GM18508 (cell line): Measurements from ENCODE around the gene WDFY4.

ENCODE experiments used
- ATAC-seq: cut with Tn5 transposase; IDR thresholded peaks from one replicate; pipeline ENCODE4 v1.9.1; 2021; ENCODE audit warnings: moderate number of reproducible peaks; ENCODE audit not compliant: insufficient read depth, unreplicated experiment

WDFY4 gene

GRCh38 chr10:48894911-48895802 lies 210.5 kb downstream of the WDFY4 start:
- no peak for ATAC-seq

DNA sequence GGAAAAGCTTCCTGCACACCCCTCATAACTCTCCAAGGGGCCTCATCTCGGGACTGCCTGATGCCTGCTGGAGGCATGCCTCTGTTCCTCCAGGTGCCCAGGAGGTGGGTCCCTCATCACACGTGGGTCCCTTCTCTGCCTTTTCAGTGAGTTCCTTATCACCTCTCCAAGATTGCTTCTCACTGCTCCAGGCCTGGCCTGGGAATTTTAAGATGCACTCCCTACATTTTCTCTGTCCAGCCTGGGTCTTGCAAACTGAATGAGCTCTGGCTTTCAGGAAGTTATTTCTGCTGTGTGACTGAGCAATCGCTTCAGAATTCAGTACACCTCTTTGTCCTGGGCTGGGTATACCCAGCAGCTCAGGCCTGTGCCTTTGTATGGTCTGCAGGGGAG lies 211.1 kb downstream of the WDFY4 start:
- ATAC-seq, result no peak

DNA sequence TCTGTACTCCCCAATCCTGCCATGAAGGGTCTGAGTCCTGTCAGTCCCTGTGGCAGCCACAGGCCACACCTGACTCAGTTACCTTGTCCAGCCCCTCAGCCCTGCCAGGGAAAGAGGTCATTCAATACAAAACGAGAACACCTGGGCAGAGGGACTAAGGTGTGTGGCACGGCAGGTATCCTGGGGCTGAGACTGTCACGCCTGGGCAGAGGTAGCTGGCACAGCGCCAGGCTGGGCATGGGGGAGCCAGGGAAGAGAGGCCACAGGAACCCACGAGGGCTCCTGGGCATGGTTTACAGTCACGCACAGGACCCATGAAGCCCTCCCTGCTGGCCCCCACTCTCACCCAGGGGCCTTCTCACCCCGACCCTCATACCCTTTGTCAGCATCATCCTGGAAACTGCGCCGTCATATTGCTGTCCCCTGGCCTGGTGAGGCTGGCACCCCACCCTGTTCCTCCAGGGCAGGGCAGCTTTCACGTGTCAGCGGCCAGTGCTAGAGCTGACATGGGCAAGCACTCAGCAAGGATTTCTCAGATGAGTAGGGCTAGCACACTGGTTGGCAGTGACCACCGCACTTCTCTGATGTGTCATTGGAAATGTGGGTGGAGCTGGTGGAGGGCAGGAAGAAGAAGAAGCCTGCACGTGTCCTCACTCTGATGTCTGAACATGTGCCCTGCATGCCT lies 212.2 kb downstream of the WDFY4 start:
- ATAC-seq, result no peak

DNA sequence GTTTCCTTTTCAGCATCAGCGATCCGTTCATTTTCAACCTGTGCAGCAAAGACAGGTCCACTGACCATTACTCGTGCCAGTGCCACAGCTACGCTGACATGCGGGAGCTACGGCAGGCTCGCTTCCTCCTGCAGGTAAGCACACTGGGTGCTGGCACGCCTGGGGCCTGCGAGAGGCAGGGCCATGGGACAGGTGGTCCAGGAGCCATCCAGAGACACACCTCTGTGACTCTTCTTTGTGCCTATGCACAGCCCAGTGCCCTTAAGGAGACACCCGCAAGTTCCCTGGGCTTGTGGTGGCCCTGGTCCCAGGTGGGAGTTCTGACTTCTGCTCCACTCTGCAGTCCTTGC lies 212.7 kb downstream of the WDFY4 start:
- no peak for ATAC-seq

DNA sequence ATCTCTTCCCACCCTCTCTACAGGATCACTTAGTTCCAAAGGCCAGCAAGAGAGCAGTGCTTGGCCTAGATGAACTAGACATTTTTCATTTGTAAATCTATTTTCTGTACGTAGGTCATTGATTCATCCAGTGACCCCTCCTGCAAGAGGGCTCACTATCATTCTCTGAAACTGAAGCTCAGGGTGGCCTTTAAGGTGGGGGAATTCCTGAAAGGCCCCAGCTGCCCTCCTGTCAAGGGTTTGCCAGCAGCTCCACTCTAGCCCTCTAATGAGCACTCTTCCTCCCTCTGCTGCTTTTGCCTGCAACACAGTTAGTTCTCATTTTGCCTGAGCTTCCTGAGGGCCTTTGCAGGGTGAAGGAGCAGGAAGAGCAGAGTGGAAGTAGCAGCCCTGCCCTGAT lies 213.8 kb downstream of the WDFY4 start:
- ATAC-seq, result no peak

- ATAC-seq, result no peak
These were observed 215.1 kb downstream of the WDFY4 start for GRCh38 chr10:48899781-48900180.

DNA sequence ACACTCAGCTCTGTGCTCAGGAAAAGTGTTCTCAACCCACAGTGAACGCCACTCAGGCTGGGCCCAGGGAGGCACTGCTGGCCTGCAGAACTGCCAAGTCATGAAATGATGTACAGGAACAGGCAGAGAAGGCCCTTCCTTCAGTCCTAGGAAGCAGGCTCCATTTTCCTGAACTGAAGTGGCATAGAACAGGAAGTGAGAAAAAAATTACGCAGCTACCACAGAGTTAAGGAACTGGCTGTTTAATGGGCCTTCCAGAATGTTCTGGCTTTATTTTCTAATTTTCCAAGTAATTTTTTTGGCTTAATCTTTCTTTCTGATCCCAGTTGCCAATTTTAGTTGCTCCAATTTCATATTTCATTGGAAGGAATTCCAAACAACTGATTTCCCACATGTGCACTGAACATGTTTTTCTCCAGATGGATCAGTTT lies 215.7 kb downstream of the WDFY4 start:
- ATAC-seq, result no peak

DNA sequence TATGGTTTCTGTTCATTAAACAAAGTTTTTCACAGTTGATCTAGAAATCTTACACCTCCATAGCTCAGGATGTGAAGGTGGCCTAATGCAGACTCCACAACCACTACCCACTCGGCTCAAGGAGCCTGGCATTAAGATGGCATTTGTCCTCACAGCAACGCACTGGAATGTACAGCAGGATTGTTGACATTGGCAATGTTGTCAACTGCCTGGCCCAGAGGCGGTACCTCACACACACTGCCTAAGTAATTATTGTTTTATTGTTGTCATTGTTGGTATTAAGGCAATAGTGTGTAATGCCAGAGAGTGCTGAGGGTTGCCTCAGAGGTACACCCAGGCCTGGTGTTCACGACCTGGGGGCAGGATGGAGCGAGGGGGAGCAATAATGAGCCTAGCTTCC lies 216.6 kb downstream of the WDFY4 start:
- ATAC-seq, result no peak

DNA sequence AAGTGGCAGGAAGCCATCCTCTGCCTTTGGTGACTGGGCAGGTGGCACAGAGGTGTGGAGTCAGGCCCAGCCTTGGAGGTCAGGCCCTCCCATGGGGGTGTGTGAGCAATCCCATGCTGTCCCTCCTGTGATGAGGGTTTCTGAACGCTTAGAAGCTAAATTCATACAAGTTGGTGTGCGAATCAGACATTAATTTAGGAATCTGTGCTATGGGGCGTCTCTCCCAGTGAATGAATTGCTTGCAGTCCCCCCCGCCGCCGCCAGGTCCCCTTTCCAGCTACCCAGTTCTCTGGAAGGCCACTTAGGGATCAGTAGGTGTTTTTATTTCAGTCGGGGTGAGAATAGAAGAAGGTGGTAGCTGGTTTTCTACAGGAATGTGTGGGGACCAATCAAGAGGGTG lies 217.4 kb downstream of the WDFY4 start:
- no peak for ATAC-seq

GRCh38 chr10:48903151-48903550 lies 218.5 kb downstream of the WDFY4 start:
- no peak for ATAC-seq

DNA sequence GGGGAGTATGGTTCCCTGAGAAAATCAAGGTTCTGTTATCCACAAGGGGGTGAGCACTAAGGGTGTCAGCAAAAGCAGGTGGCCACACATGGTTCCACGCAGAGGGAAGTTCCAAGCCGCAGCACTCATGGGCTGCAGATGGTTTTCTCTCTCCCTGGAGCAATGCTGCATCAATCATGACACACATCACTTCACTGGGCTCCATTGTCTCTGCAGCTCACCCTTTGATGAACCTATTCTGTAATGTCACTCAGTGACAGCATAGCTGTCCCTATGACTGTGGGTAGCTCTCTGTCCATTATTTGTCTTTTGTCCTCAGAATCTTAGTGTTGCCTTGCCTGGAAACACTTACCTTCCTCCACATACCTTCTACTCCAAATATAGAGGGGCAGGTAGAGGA lies 220.2 kb downstream of the WDFY4 start:
- no peak for ATAC-seq

DNA sequence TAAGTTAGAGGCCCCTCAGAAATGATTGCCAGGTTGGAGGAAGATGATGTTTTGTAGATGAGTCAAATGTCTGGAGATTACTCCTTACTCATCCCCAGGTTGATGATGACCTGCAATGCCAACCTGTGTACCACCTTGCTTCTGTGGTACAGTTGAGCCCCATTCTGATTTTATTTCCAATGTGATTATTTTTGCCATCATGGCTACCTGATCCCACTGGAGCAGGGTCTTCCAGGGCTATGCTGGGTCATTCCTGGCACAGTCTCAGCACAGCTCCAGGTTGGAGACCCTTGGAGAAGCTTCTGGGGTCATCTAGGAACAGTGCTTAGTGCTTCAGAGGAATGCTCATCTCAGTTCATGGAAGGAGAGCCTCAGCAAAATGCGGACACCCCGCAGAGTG lies 220.6 kb downstream of the WDFY4 start:
- no peak for ATAC-seq

DNA sequence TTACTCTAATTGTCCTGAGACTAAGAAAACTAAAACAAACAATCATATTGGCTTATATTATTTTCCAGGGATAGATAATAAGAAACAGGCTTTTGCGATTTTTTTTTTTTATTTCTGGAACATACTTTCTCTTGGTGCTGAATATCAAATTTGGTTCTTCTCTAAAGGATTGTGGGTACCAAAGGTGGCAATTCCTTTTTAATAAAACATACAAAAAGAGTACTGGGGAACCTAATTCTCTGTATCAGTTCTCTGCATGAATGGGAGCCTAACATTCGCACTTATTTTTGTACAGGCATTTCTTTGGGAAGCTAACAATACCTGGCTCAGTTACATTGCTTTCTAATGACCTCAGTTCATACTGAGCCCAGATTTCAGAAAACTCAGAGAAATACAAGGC lies 222.2 kb downstream of the WDFY4 start:
- no peak for ATAC-seq

DNA sequence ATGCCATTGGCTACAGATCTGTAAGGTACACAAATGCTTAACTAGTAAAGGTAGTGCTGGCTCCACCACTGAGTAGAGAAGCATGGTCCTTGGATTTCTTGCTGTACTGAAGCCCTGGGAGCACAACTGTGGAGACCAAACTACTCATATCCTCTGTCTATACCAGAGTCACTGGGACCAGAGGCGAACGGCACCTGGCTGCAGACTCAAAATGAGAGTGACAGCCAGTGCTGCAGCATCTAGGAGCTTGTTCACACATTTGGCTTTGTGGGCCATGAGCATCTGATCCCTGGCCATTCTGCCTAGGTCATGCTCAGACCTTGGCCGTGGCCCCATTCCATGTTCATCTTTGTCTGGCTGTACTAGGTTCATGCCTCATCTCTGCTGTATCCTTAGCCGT lies 223.1 kb downstream of the WDFY4 start:
- ATAC-seq, result no peak

GRCh38 chr10:48910548-48910947 lies 225.9 kb downstream of the WDFY4 start:
- no peak for ATAC-seq

- no peak for ATAC-seq
These were observed 229.0 kb downstream of the WDFY4 start for GRCh38 chr10:48913674-48914073.

- ATAC-seq, result no peak
These were observed 239.1 kb downstream of the WDFY4 start for GRCh38 chr10:48923748-48924147.

DNA sequence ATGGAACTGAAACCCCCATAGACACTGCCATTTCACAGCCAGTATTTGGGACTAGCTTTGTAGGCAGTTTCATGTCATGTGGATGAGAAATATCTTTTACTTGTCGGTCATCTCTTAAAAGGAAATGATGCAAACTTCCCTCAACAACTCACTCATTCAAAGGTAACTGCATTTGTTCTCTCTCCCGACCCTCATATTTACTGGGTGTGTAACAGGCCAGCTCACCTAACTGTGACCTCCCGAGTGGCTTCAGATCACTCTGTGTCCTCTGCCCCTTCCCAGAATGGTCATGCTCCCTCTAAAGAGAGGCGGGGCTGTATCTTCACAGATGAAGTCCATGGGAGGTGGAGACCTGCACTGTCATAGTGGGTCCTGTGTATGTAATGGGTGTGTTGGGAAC lies 240.3 kb downstream of the WDFY4 start:
- no peak for ATAC-seq

- no peak for ATAC-seq
These were observed 241.6 kb downstream of the WDFY4 start for GRCh38 chr10:48926255-48926654.

DNA sequence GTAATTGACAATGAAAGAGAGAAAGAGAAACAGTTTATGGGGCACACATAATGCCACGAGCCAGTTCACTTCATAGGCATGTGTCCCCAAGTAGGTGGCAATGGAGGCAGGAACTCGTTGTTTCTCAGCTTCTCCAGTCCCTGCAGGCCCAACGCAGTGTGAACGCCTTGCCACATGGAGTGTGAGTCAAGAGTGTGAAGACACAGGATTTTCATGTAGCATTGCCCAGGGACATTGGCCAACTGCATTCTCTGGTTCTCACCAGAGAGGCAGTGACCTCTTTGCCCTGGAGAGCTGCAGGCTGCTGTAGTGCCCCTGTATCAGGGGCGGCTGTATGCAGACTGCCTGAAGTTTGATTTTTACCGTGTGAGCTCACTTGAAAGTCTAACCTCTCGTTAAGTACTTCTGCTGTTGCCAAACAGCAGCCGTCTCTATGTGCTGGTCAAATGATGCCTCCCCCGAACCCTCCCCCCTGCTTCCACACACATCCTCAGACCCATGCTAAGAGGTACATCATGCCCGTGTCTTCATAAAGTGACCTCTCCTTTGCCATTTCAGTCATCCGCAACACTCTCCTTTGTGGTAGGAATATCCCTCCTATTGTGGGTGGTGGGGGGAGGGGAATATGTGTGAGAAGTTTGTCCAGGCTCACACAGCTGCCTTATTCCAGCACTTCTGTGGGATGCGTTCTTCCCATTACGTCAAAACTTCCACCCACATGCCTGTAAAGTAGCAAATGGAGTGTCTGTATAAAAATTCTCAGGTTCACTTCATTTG lies 242.3 kb downstream of the WDFY4 start:
- no peak for ATAC-seq

DNA sequence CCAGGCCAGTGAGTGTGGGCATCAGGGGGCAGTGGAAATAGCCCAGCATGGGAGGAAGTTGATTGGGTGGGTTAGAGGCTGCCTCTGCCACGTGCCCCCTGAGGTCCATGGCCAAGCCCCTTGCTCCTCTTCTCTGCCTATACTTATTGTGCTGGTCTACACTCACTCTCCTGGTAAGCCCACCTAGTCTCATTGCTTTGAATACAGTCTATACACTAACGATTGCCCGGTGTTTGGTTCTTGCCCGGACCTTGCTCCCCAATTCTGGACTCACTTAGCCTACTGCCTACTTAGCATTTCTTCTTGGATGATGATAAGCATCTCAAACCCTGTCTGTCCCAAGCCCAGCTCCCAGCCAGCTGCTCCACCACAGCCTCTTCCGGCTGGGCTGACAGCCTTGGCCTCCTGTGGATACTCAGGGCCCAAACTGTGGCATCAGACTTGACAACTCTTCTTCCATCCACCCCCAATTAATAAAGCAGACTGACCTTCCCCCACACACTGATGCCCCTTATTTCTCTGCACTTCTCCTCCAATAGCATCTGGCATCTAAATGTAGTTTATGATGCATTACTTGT lies 244.8 kb downstream of the WDFY4 start:
- ATAC-seq, result no peak
